CD14-positive monocyte (primary cell): ENCODE data around the gene SYT8. TPM values are rescaled to one million over a fixed set of nuclear protein-coding genes. Genes with fewer than 3 reads are reported as not detected.

Source experiments
- DNase-seq, 3 donors: peaks; one replicate each; pipeline ENCODE4 v3.0.0-alpha.2; 2011 to 2022
- H2AFZ ChIP-seq: 2 replicates; pipeline ENCODE4 v1.6.0; 2012; ENCODE audit warnings: mild to moderate bottlenecking, low read depth, low read length, inconsistent platforms; ENCODE audit not compliant: insufficient read depth, poor library complexity, severe bottlenecking
- H3K27ac ChIP-seq, 2 donors: 1 replicate in 1 of 2; 2 replicates in 1 of 2; pipeline ENCODE4 v1.5.1; 2012 to 2013; ENCODE audit warnings: low read length in 2 of 2, control low read depth in 1 of 2, inconsistent platforms in 1 of 2, low read depth in 1 of 2, mild to moderate bottlenecking in 1 of 2
- H3K27me3 ChIP-seq, 2 donors: one replicate each; pipeline versions ENCODE4 v1.6.0 to v1.6.1; 2011 to 2013; ENCODE audit warnings: low read length in 2 of 2; ENCODE audit not compliant: control insufficient read depth in 2 of 2, insufficient read depth in 2 of 2
- H3K36me3 ChIP-seq, 2 donors: replicated peaks in 1 of 2; 1 replicate in 1 of 2; 2 replicates in 1 of 2; pipeline versions ENCODE4 v1.5.1 to v1.6.1; 2012 to 2013; ENCODE audit warnings: low read length in 2 of 2, control low read depth in 1 of 2, inconsistent platforms in 1 of 2, mild to moderate bottlenecking in 1 of 2; ENCODE audit not compliant: insufficient read depth in 2 of 2, control insufficient read depth in 1 of 2
- H3K4me1 ChIP-seq, 2 donors: 1 replicate in 1 of 2; 2 replicates in 1 of 2; pipeline versions ENCODE4 v1.5.1 to v1.6.1; 2012 to 2013; ENCODE audit warnings: low read length in 2 of 2, control low read depth in 1 of 2, inconsistent platforms in 1 of 2, mild to moderate bottlenecking in 1 of 2, moderate library complexity in 1 of 2; ENCODE audit not compliant: insufficient read depth in 2 of 2, control insufficient read depth in 1 of 2
- H3K4me2 ChIP-seq: replicated peaks from 2 replicates; pipeline ENCODE3; 2012; ENCODE audit warnings: low read length, moderate library complexity, mild to moderate bottlenecking; ENCODE audit not compliant: poor library complexity, severe bottlenecking; ENCODE audit errors: extremely low read depth
- H3K4me3 ChIP-seq, 3 experiments: fragments of 200-600 bp in 1 of 3; sonication (generic) in 1 of 3; replicated peaks in 1 of 3; 1 replicate in 2 of 3; 2 replicates in 1 of 3; pipeline ENCODE4 v1.5.1; 2011 to 2013; ENCODE audit warnings: low read length in 3 of 3, mild to moderate bottlenecking in 3 of 3, control low read depth in 2 of 3, low read depth in 2 of 3, inconsistent platforms in 1 of 3, moderate library complexity in 1 of 3
- H3K79me2 ChIP-seq: 2 replicates; pipeline ENCODE4 v1.6.0; 2012; ENCODE audit warnings: mild to moderate bottlenecking, control low read depth, inconsistent platforms, low read length, moderate library complexity; ENCODE audit not compliant: insufficient read depth
- H3K9ac ChIP-seq: 2 replicates; pipeline ENCODE4 v1.6.0; 2017; ENCODE audit warnings: low read length, mild to moderate bottlenecking; ENCODE audit not compliant: insufficient read depth, poor library complexity, severe bottlenecking
- H3K9me3 ChIP-seq, 2 donors: replicated peaks in 1 of 2; 1 replicate in 1 of 2; 2 replicates in 1 of 2; pipeline versions ENCODE4 v1.5.1 to v1.6.1; 2012 to 2013; ENCODE audit warnings: low read length in 2 of 2, control low read depth in 1 of 2; ENCODE audit not compliant: control insufficient read depth in 1 of 2, insufficient read depth in 1 of 2
- H4K20me1 ChIP-seq: 2 replicates; pipeline ENCODE4 v1.6.0; 2012; ENCODE audit warnings: mild to moderate bottlenecking, low read length, control low read depth, moderate library complexity; ENCODE audit not compliant: insufficient read depth
- H3K27ac Mint-ChIP-seq, 7 donors: one replicate each; pipeline ENCODE4 v1.8.0; 2020; ENCODE audit warnings: mild to moderate bottlenecking in 7 of 7, mixed read lengths in 7 of 7, moderate library complexity in 6 of 7, inconsistent platforms in 2 of 7
- H3K27me3 Mint-ChIP-seq, 3 donors: one replicate each; pipeline ENCODE4 v1.8.0; 2021 to 2022; ENCODE audit warnings: low read depth in 3 of 3, mild to moderate bottlenecking in 3 of 3, mixed read lengths in 3 of 3, moderate library complexity in 3 of 3, inconsistent platforms in 1 of 3
- H3K36me3 Mint-ChIP-seq, 2 donors: one replicate each; pipeline ENCODE4 v1.8.0; 2020; ENCODE audit warnings: mixed read lengths in 2 of 2, inconsistent platforms in 1 of 2, mild to moderate bottlenecking in 1 of 2
- H3K4me1 Mint-ChIP-seq: one replicate; pipeline ENCODE4 v1.8.0; 2020; ENCODE audit warnings: mild to moderate bottlenecking, mixed read lengths
- H3K4me3 Mint-ChIP-seq, 2 donors: one replicate each; pipeline ENCODE4 v1.8.0; 2020; ENCODE audit warnings: mild to moderate bottlenecking in 2 of 2, mixed read lengths in 2 of 2, moderate library complexity in 1 of 2
- H3K9me3 Mint-ChIP-seq, 7 donors: one replicate each; pipeline ENCODE4 v1.8.0; 2020 to 2022; ENCODE audit warnings: mixed read lengths in 7 of 7, mild to moderate bottlenecking in 6 of 7, moderate library complexity in 6 of 7, inconsistent platforms in 2 of 7
- CTCF ChIP-seq: fragments of 200-600 bp; IDR thresholded peaks from one replicate; pipeline ENCODE4 v1.8.0; 2022; ENCODE audit warnings: antibody characterized with exemption, mild to moderate bottlenecking
- whole genome bisulfite sequencing: methylation state at CpG from one replicate; pipeline ENCODE4 v1.1.5; 2013; ENCODE audit warnings: missing lambda C conversion rate; ENCODE audit not compliant: insufficient coverage; 5-methylcytosine and 5-hydroxymethylcytosine counted together
- intact Hi-C, 2 donors: fragments of 100-400 bp; cut with micrococcal nuclease; formaldehyde crosslinking; loops; one replicate each; pipeline versions ENCODE4 v1.15.0 to v1.15.1; 2023
- polyA plus RNA-seq, 3 donors: library from polyadenylated mRNA; depleted of rRNA in 1 of 3; unstranded in 2 of 3; stranded (reverse) in 1 of 3; fragments of 300-500 nt in 2 of 3; fragments of >200 nt in 1 of 3; fragmentation: Illumina TruSeq in 2 of 3; gene quantifications; 1 replicate in 2 of 3; 2 replicates in 1 of 3; pipeline ENCODE4 v1.2.3, GENCODE V29; 2012 to 2021

Gene SYT8
- polyA plus RNA-seq, 3 donors: not detected

GRCh38 chr11:1791912-1792311, 42.9 kb upstream of the SYT8 start:
- Histone ChIP-seq H2AFZ (peak overlapping the region; percentile 67), H3K79me2 (no peaks in the 10 kb centered on the region), H3K27me3 (peaks cover 0 to 3% of the 10 kb centered on the region in 2 donors), H4K20me1 (no peaks in the 10 kb centered on the region), H3K9ac (no peak overlapping the region), H3K4me2 (no peak overlapping the region), H3K4me1 (peaks cover 5 to 16% of the 10 kb centered on the region in 2 donors), H3K36me3 (no peaks in the 10 kb centered on the region), H3K27ac (no peak overlapping the region), H3K4me3 (no peak overlapping the region), H3K9me3 (no peaks in the 10 kb centered on the region)
- 83% methylated on average over 4 of the region's 6 CpGs for WGBS
- DNase-seq: no peak
- Mint-ChIP-seq H3K27me3 (peaks cover 19 to 49% (median 23%) of the 10 kb centered on the region in 3 donors), H3K27ac (peak overlapping the region in 1 of 7 donors; percentile 28), H3K4me1 (peaks cover 15% of the 10 kb centered on the region), H3K36me3 (peaks cover 2 to 5% of the 10 kb centered on the region in 2 donors), H3K9me3 (peaks cover 0 to 12% (median 4%) of the 10 kb centered on the region in 7 donors), H3K4me3 (peak overlapping the region in 1 of 2 donors; percentile 23)
- no peak for TF ChIP-seq CTCF
- intact Hi-C loops: loop anchor here in 1 of 2 donors (5.0 kb wide), 2 partner anchors 35 kb away; no protein-coding TSS in a partner anchor

- H3K4me1 Mint-ChIP-seq: peaks cover 12% of the 10 kb centered on the region
- no peak overlapping the region for H3K27ac ChIP-seq
- 49% methylated on average over 11 of the region's 12 CpGs for WGBS
Measured at GRCh38 chr11:1792461-1792860, 42.3 kb upstream of the SYT8 start.

More at GRCh38 chr11:1792461-1792860, 42.3 kb upstream of the SYT8 start:
- H3K4me3 ChIP-seq: peak overlapping the region in 2 of 3 experiments; percentile 23 to 56
- H3K9me3 ChIP-seq: no peaks in the 10 kb centered on the region
- no peaks in the 10 kb centered on the region for H3K79me2 ChIP-seq
- H2AFZ ChIP-seq: peak overlapping the region; percentile 67
- Mint-ChIP-seq H3K4me3 (peak overlapping the region; percentile 61 to 90), H3K27ac (peak overlapping the region in 2 of 7 donors; percentile 38 to 81), H3K27me3 (peaks cover 24 to 54% (median 26%) of the 10 kb centered on the region in 3 donors), H3K9me3 (peaks cover 0 to 12% (median 4%) of the 10 kb centered on the region in 7 donors), H3K36me3 (peaks cover under 1 to 5% of the 10 kb centered on the region in 2 donors)
- TF ChIP-seq CTCF: no peak
- H4K20me1 ChIP-seq: no peaks in the 10 kb centered on the region
- no peaks in the 10 kb centered on the region for H3K36me3 ChIP-seq
- H3K9ac ChIP-seq: no peak overlapping the region
- peak in 2 of 3 donors; percentile 31 to 34 for DNase-seq
- peak overlapping the region; percentile 34 for H3K4me2 ChIP-seq
- H3K4me1 ChIP-seq: peaks cover 4 to 14% of the 10 kb centered on the region in 2 donors
- intact Hi-C loops: loop anchor here in 1 of 2 donors (5.0 kb wide), 2 partner anchors 35 kb away; no protein-coding TSS in a partner anchor
- peaks cover 0 to 3% of the 10 kb centered on the region in 2 donors for H3K27me3 ChIP-seq
